WTC11 (cell line): ENCODE data around the gene CHAC1. TPM values are rescaled to one million over a fixed set of nuclear protein-coding genes. Genes with fewer than 3 reads are reported as not detected.

Experiments used
- ATAC-seq: fragments of 200-7000 bp; cut with Tn5 transposase; 2 replicates; pipeline ENCODE4 v1.10.0; 2021; ENCODE audit warnings: mild to moderate bottlenecking, moderate library complexity
- CTCF ChIA-PET: fragments of 300-600 bp; sonication (Branson Sonifier 250); formaldehyde crosslinking; loops from one replicate; lab custom pipeline; 2021; ENCODE audit warnings: antibody characterized with exemption; lab: Charles Lee
- POLR2A ChIA-PET: fragments of 350-600 bp; sonication (Branson Sonifier 250); formaldehyde crosslinking; loops from one replicate; lab custom pipeline; 2021; ENCODE audit warnings: antibody characterized with exemption; lab: Charles Lee
- DNase-seq: peaks from one replicate; pipeline ENCODE4 v3.0.0; 2021; ENCODE audit warnings: low spot score
- H3K27ac Mint-ChIP-seq: 2 replicates; pipeline ENCODE4 v1.8.0; 2021; ENCODE audit warnings: mixed read lengths
- H3K27me3 Mint-ChIP-seq: 2 replicates; pipeline ENCODE4 v1.8.0; 2021; ENCODE audit warnings: low read depth, mild to moderate bottlenecking, moderate library complexity, mixed read lengths
- H3K36me3 Mint-ChIP-seq: 2 replicates; pipeline ENCODE4 v1.8.0; 2021; ENCODE audit warnings: mixed read lengths
- H3K4me1 Mint-ChIP-seq: 2 replicates; pipeline ENCODE4 v1.8.0; 2022; ENCODE audit warnings: mixed read lengths
- H3K4me3 Mint-ChIP-seq: 2 replicates; pipeline ENCODE4 v1.8.0; 2021; ENCODE audit warnings: mild to moderate bottlenecking, moderate library complexity, mixed read lengths
- H3K9me3 Mint-ChIP-seq: 2 replicates; pipeline ENCODE4 v1.8.0; 2021; ENCODE audit warnings: mixed read lengths
- ERG ChIP-seq: fragments of 250-450 bp; sonication (Bioruptor Pico); IDR thresholded peaks from 2 replicates; pipeline ENCODE4 v1.8.0; 2021; ENCODE audit warnings: mild to moderate bottlenecking
- ESRRA ChIP-seq: sonication (generic); formaldehyde crosslinking; IDR thresholded peaks from 2 replicates; pipeline ENCODE4 v1.8.1; 2022; ENCODE audit warnings: mild to moderate bottlenecking, missing genetic modification reagents, borderline replicate concordance
- FOXK1 ChIP-seq: sonication (generic); formaldehyde crosslinking; IDR thresholded peaks from 2 replicates; pipeline ENCODE4 v1.8.0; 2022; ENCODE audit warnings: mild to moderate bottlenecking, moderate library complexity, missing genetic modification reagents
- GABPB1 ChIP-seq: sonication (generic); formaldehyde crosslinking; IDR thresholded peaks from 2 replicates; pipeline ENCODE4 v1.8.1; 2023; ENCODE audit warnings: mild to moderate bottlenecking, missing genetic modification reagents
- HMGA2 ChIP-seq: fragments of 250-450 bp; sonication (Bioruptor Pico); IDR thresholded peaks from 2 replicates; pipeline ENCODE4 v1.4.0; 2021; ENCODE audit warnings: mild to moderate bottlenecking, moderate library complexity
- MXD4 ChIP-seq: fragments of 250-450 bp; sonication (Bioruptor Pico); IDR thresholded peaks from 2 replicates; pipeline ENCODE4 v1.8.0; 2021; ENCODE audit warnings: mild to moderate bottlenecking, moderate library complexity, borderline replicate concordance
- NFATC4 ChIP-seq: fragments of 250-450 bp; sonication (Bioruptor Pico); IDR thresholded peaks from 2 replicates; pipeline ENCODE4 v1.9.0; 2021; ENCODE audit warnings: mild to moderate bottlenecking
- NR1H2 ChIP-seq: sonication (generic); formaldehyde crosslinking; IDR thresholded peaks from 2 replicates; pipeline ENCODE4 v1.9.0; 2021; ENCODE audit warnings: mild to moderate bottlenecking, moderate library complexity, missing genetic modification reagents
- OVOL2 ChIP-seq: fragments of 250-450 bp; sonication (Bioruptor Pico); IDR thresholded peaks from 2 replicates; pipeline ENCODE4 v1.9.0; 2021; ENCODE audit warnings: mild to moderate bottlenecking, borderline replicate concordance
- PRDM15 ChIP-seq: sonication (generic); formaldehyde crosslinking; IDR thresholded peaks from 2 replicates; pipeline ENCODE4 v1.8.0; 2022; ENCODE audit warnings: missing genetic modification reagents
- TP53 ChIP-seq: sonication (generic); formaldehyde crosslinking; IDR thresholded peaks from 2 replicates; pipeline ENCODE4 v1.8.1; 2023; ENCODE audit warnings: mild to moderate bottlenecking, missing genetic modification reagents
- ZBTB43 ChIP-seq: sonication (generic); formaldehyde crosslinking; IDR thresholded peaks from 2 replicates; pipeline ENCODE4 v1.8.1; 2023; ENCODE audit warnings: mild to moderate bottlenecking, missing genetic modification reagents
- ZNF232 ChIP-seq: sonication (generic); formaldehyde crosslinking; IDR thresholded peaks from 2 replicates; pipeline ENCODE4 v1.8.0; 2022; ENCODE audit warnings: mild to moderate bottlenecking, missing genetic modification reagents
- ZNF317 ChIP-seq: sonication (generic); formaldehyde crosslinking; IDR thresholded peaks from 2 replicates; pipeline ENCODE4 v1.8.1; 2023; ENCODE audit warnings: low read depth, mild to moderate bottlenecking, moderate library complexity, missing genetic modification reagents, borderline replicate concordance
- ZNF416 ChIP-seq: fragments of 250-450 bp; sonication (Bioruptor Pico); IDR thresholded peaks from 2 replicates; pipeline ENCODE4 v1.9.0; 2021; ENCODE audit warnings: mild to moderate bottlenecking, inconsistent platforms
- total RNA-seq: library from RNA; stranded (reverse); gene quantifications from 3 replicates; pipeline ENCODE4 v1.2.3, GENCODE V29; 2021
- TF ChIP-seq, protein P1 (sequence below): sonication (generic); formaldehyde crosslinking; IDR thresholded peaks from 2 replicates; pipeline ENCODE4 v1.8.1; 2022; ENCODE audit warnings: low read depth, missing genetic modification reagents, borderline replicate concordance
- TF ChIP-seq, protein P2 (sequence below): fragments of 250-450 bp; sonication (Bioruptor Pico); IDR thresholded peaks from 2 replicates; pipeline ENCODE4 v2.1.2; 2022; ENCODE audit warnings: mild to moderate bottlenecking, moderate library complexity

The CHAC1 gene
- total RNA-seq, 1 experiment from 2014 or later: 31.0 TPM

GRCh38 chr15:40942337-40942854 lies 10.9 kb upstream of the CHAC1 start:
- ATAC-seq: no peak
- DNase-seq: no peak
- Mint-ChIP-seq H3K36me3 (no peaks in the 10 kb centered on the region), H3K27ac (no peak overlapping the region), H3K9me3 (no peaks in the 10 kb centered on the region), H3K27me3 (peaks cover 36% of the 10 kb centered on the region), H3K4me3 (peak overlapping the region; percentile 60), H3K4me1 (peaks cover 21% of the 10 kb centered on the region)
- TF ChIP-seq OVOL2 (CRISPR knock-in tag) (no peak), HMGA2 (CRISPR knock-in tag) (no peak), PRDM15 (no peak), MXD4 (no peak)
- ChIA-PET POLR2A (interaction anchor here (0.5 to 5.0 kb wide), 10 partner anchors 11 to 243 kb away, joined by 3 to 80 read pairs (median 6); partner anchors contain the start of genes CHAC1, DLL4 and VPS18), CTCF (interaction anchor here (0.5 to 6.5 kb wide), 24 partner anchors 12 to 319 kb away, joined by 3 to 203 read pairs (median 8); partner anchors contain the start of genes CHAC1, CHP1, DLL4 and EXD1)

- ATAC-seq: no peak
- H3K27ac Mint-ChIP-seq: no peak overlapping the region
- CTCF ChIA-PET: interaction anchor here (0.5 to 6.5 kb wide), 18 partner anchors 11 to 318 kb away, joined by 3 to 203 read pairs (median 16); partner anchors contain the start of genes CHAC1, CHP1, DLL4 and EXD1
- no peaks in the 10 kb centered on the region for H3K9me3 Mint-ChIP-seq
- peaks cover 36% of the 10 kb centered on the region for H3K27me3 Mint-ChIP-seq
- no peak for DNase-seq
- H3K4me3 Mint-ChIP-seq: no peak overlapping the region
- H3K4me1 Mint-ChIP-seq: peaks cover 19% of the 10 kb centered on the region
- no peaks in the 10 kb centered on the region for H3K36me3 Mint-ChIP-seq
- TF ChIP-seq ZNF317 (CRISPR knock-in tag): no peak
- POLR2A ChIA-PET: interaction anchor here (1.0 to 5.0 kb wide), 6 partner anchors 10 to 243 kb away, joined by 3 to 80 read pairs (median 8); partner anchors contain the start of genes CHAC1 and DLL4
These were observed 10.4 kb upstream of the CHAC1 start for GRCh38 chr15:40942878-40943277.

GRCh38 chr15:40943764-40944365 lies 9.4 kb upstream of the CHAC1 start:
- H3K4me3 Mint-ChIP-seq: no peak overlapping the region
- H3K27me3 Mint-ChIP-seq: peaks cover 36% of the 10 kb centered on the region
- no peaks in the 10 kb centered on the region for H3K9me3 Mint-ChIP-seq
- ATAC-seq (no peak), DNase-seq (no peak)
- CTCF ChIA-PET: interaction anchor here (3.4 to 4.8 kb wide), 2 partner anchors 10 to 19 kb away, joined by 55 to 99 read pairs; partner anchors contain the start of gene CHAC1
- POLR2A ChIA-PET: interaction anchor here (5.0 kb wide), 1 partner anchor 9 kb away, joined by 80 read pairs; the partner anchor contains the start of gene CHAC1
- H3K27ac Mint-ChIP-seq: no peak overlapping the region
- no peak for TF ChIP-seq ZNF232 (CRISPR knock-in tag)
- TF ChIP-seq GABPB1 (CRISPR knock-in tag): no peak
- TF ChIP-seq OVOL2 (CRISPR knock-in tag): no peak
- no peak for TF ChIP-seq ZNF416 (CRISPR knock-in tag)
- TF ChIP-seq ESRRA: no peak
- TF ChIP-seq, protein P1, sequence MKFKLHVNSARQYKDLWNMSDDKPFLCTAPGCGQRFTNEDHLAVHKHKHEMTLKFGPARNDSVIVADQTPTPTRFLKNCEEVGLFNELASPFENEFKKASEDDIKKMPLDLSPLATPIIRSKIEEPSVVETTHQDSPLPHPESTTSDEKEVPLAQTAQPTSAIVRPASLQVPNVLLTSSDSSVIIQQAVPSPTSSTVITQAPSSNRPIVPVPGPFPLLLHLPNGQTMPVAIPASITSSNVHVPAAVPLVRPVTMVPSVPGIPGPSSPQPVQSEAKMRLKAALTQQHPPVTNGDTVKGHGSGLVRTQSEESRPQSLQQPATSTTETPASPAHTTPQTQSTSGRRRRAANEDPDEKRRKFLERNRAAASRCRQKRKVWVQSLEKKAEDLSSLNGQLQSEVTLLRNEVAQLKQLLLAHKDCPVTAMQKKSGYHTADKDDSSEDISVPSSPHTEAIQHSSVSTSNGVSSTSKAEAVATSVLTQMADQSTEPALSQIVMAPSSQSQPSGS (CRISPR knock-in tag): no peak
- H3K36me3 Mint-ChIP-seq: no peaks in the 10 kb centered on the region
- H3K4me1 Mint-ChIP-seq: peaks cover 21% of the 10 kb centered on the region

DNA sequence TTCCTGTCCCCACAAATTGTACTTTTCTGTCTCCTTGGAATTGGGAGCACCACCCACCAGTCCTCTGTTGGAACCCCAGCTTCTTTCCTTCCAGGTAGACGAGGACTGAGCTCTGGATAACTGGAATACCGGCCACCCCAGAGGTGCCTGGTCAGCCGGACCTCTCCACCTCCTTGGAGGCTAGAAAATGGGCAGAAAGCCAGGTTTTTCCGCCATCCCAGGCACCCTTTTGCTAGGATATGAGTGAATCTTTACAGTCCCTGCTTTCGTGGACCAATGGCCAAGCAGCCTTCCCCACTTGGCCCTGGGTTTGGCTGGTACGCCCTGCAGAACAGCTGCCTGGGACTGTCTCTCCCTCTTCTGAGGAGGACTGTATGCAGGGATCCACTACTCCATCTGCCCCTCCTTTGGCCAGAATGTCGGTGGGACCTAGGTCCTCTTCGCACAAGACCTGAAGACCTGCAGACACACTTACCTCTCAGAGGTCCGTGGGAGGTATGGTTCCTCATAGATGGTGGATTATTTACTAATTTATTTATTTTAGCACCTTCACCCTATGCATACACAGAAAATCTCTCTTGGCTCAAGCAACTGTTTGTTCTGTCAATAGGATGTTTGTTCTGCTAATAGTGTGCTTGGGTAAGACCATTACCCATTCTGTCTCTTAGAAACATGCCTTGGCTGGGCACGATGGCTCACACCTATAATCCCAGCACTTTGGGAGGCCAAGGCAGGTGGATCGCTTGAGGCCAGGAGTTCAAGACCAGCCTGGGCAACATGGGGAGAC lies 8.6 kb upstream of the CHAC1 start:
- peaks cover 26% of the 10 kb centered on the region for H3K4me1 Mint-ChIP-seq
- DNase-seq (no peak), ATAC-seq (no peak)
- ChIA-PET CTCF (no interaction called here), POLR2A (interaction anchor here (5.0 kb wide), 1 partner anchor 9 kb away, joined by 80 read pairs; the partner anchor contains the start of gene CHAC1)
- no peak overlapping the region for H3K4me3 Mint-ChIP-seq
- H3K36me3 Mint-ChIP-seq: no peaks in the 10 kb centered on the region
- no peak overlapping the region for H3K27ac Mint-ChIP-seq
- H3K9me3 Mint-ChIP-seq: no peaks in the 10 kb centered on the region
- peaks cover 31% of the 10 kb centered on the region for H3K27me3 Mint-ChIP-seq
- TF ChIP-seq ZBTB43 (CRISPR knock-in tag) (no peak), NR1H2 (no peak), TP53 (CRISPR knock-in tag) (no peak), ERG (CRISPR knock-in tag) (no peak), FOXK1 (CRISPR knock-in tag) (no peak), NFATC4 (no peak)
- TF ChIP-seq, protein P2, sequence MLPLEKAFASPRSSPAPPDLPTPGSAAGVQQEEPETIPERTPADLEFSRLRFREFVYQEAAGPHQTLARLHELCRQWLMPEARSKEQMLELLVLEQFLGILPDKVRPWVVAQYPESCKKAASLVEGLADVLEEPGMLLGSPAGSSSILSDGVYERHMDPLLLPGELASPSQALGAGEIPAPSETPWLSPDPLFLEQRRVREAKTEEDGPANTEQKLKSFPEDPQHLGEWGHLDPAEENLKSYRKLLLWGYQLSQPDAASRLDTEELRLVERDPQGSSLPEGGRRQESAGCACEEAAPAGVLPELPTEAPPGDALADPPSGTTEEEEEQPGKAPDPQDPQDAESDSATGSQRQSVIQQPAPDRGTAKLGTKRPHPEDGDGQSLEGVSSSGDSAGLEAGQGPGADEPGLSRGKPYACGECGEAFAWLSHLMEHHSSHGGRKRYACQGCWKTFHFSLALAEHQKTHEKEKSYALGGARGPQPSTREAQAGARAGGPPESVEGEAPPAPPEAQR: no peak
